ENCODE data around the gene NDUFS8. TPM values are rescaled to one million over a fixed set of nuclear protein-coding genes. Genes with fewer than 3 reads are reported as not detected.

The NDUFS8 gene
- 50.4 TPM for total RNA-seq

GRCh38 chr11:68030318-68031143, at the start of gene NDUFS8:
TSS of gene NDUFS8 (plus strand) at chr11:68030681. CDS start at chr11:68032152, 1,471 bp downstream.

GRCh38 chr11:68003846-68004550, 26.5 kb upstream of the NDUFS8 start, which contains the start of gene UNC93B1:
TSS of gene UNC93B1 (minus strand) at chr11:68004097. CDS start at chr11:68004043, 54 bp downstream.

GRCh38 chr11:68010090-68011041, 20.1 kb upstream of the NDUFS8 start, which contains the start of gene ALDH3B1:
TSS of gene ALDH3B1 (plus strand) at chr11:68010327. CDS start at chr11:68015298, 4,971 bp downstream.

GRCh38 chr11:68038718-68039525, 8.4 kb downstream of the NDUFS8 start, which contains the start of gene TCIRG1:
TSS of gene TCIRG1 (plus strand) at chr11:68039025. CDS start at chr11:68041272, 2,247 bp downstream.

Other genes with a start within 250 kb of the NDUFS8 start
- gene UNC93B1, start 26.6 kb upstream of the NDUFS8 start, total RNA-seq, result 8.0 TPM
- gene ALDH3B1, start 20.4 kb upstream of the NDUFS8 start, total RNA-seq, result 5.8 TPM
- gene TCIRG1, start 8.3 kb downstream of the NDUFS8 start, total RNA-seq, result 36.2 TPM
- 36.2 TPM for gene CHKA, start 90.7 kb downstream of the NDUFS8 start, total RNA-seq
- 120 TPM for gene KMT5B, start 182.6 kb downstream of the NDUFS8 start, total RNA-seq
- gene C11orf24, start 241.3 kb downstream of the NDUFS8 start, total RNA-seq, result 20.8 TPM